Nephron progenitor cell (in vitro differentiated cells): ENCODE data around the gene UBR2.
A peak's percentile ranks its signal among the peaks of the same experiment; 100 is the strongest.

Experiments
- DNase-seq: peaks from one replicate; pipeline ENCODE4 v3.0.0; 2021
- H3K27ac Mint-ChIP-seq: 2 replicates; pipeline ENCODE4 v1.8.0; 2021; ENCODE audit warnings: mild to moderate bottlenecking, moderate library complexity, mixed read lengths
- H3K27me3 Mint-ChIP-seq: 2 replicates; pipeline ENCODE4 v1.8.0; 2021; ENCODE audit warnings: mild to moderate bottlenecking, low read depth, mixed read lengths; ENCODE audit not compliant: poor library complexity
- H3K36me3 Mint-ChIP-seq: 2 replicates; pipeline ENCODE4 v1.8.0; 2021; ENCODE audit warnings: low read depth, mixed read lengths
- H3K4me1 Mint-ChIP-seq: 2 replicates; pipeline ENCODE4 v1.8.0; 2021; ENCODE audit warnings: mixed read lengths
- H3K4me3 Mint-ChIP-seq: 2 replicates; pipeline ENCODE4 v1.8.0; 2021; ENCODE audit warnings: mild to moderate bottlenecking, moderate library complexity, mixed read lengths
- H3K9me3 Mint-ChIP-seq: 2 replicates; pipeline ENCODE4 v1.8.0; 2021; ENCODE audit warnings: mild to moderate bottlenecking, moderate library complexity, mixed read lengths
- TF ChIP-seq, protein P1 (sequence below): fragments of 200-600 bp; sonication (generic); IDR thresholded peaks from 2 replicates; pipeline ENCODE4 v1.5.0; 2021; ENCODE audit warnings: antibody characterized with exemption

UBR2 gene

DNA sequence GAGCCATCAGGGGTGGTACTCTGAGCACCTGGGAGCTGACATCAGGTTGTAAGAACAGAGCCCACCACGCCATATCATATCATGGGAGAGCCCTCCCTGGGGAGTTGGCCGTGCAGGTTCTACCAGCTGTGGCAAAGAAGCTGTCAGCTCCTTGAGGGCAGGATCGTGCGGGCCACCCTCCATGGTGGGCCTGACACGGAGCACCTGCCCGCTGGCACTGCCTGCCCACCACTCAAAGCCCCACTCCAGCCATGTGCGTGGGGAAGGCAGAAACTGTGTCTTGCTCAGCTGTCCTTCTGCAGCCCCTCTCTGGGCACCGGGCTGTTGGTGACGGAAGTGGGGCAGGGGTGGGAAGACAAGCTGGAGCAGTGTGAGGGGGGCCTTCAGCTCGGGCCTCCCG lies 144.3 kb downstream of the UBR2 start:
- TF ChIP-seq, protein P1, sequence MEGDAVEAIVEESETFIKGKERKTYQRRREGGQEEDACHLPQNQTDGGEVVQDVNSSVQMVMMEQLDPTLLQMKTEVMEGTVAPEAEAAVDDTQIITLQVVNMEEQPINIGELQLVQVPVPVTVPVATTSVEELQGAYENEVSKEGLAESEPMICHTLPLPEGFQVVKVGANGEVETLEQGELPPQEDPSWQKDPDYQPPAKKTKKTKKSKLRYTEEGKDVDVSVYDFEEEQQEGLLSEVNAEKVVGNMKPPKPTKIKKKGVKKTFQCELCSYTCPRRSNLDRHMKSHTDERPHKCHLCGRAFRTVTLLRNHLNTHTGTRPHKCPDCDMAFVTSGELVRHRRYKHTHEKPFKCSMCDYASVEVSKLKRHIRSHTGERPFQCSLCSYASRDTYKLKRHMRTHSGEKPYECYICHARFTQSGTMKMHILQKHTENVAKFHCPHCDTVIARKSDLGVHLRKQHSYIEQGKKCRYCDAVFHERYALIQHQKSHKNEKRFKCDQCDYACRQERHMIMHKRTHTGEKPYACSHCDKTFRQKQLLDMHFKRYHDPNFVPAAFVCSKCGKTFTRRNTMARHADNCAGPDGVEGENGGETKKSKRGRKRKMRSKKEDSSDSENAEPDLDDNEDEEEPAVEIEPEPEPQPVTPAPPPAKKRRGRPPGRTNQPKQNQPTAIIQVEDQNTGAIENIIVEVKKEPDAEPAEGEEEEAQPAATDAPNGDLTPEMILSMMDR: no peak
- H3K36me3 Mint-ChIP-seq: no peaks in the 10 kb centered on the region
- H3K4me1 Mint-ChIP-seq: peaks cover 26% of the 10 kb centered on the region
- no peak overlapping the region for H3K4me3 Mint-ChIP-seq
- peaks cover 6% of the 10 kb centered on the region for H3K27me3 Mint-ChIP-seq
- H3K27ac Mint-ChIP-seq: no peak overlapping the region
- H3K9me3 Mint-ChIP-seq: peaks cover 25% of the 10 kb centered on the region
- no peak for DNase-seq

DNA sequence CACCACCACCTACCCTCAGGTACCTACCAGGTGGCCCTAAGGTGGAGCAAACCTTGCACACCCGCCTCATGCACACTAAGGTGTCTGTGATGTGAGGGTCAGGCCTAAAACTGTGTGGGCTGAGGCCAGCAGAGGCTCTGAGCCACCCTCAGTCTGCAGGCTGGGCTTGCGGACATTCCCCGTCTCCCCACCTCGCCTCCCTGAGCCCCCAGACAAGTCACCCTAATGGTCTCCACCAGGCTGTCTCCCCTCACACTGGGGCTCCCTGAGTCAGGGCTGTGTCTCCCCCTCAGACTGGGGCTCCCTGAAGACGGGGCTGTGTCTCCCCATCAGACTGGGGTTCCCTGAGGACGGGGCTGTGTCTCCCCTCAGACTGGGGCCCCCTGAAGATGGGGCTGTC lies 146.0 kb downstream of the UBR2 start:
- Mint-ChIP-seq H3K4me3 (no peak overlapping the region), H3K9me3 (peaks cover 25% of the 10 kb centered on the region), H3K36me3 (no peaks in the 10 kb centered on the region), H3K4me1 (peaks cover 24% of the 10 kb centered on the region), H3K27ac (no peak overlapping the region), H3K27me3 (peaks cover 5% of the 10 kb centered on the region)
- TF ChIP-seq, protein P1: no peak
- no peak for DNase-seq

DNA sequence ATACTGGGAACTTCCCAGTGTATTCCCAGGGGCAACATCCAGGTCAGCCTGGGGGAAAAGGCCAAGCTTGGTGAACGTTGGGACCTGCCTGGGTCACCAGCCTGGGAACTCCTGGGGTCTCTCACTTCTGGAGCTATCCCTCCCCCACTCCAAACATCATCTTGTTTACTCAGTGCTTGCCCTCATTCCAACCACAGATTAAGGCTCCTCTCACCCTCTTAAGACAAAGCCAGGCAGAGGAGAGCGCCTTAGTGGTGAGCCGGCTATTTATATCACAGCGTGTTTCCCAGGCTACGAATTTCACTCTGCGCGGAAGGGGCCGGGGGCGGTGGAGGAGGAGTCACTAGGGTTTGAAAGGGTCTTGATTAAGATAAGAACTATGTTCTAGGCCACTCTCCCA lies 146.5 kb downstream of the UBR2 start:
- peak overlapping the region; percentile 51 for H3K27ac Mint-ChIP-seq
- TF ChIP-seq, protein P1: no peak
- no peak overlapping the region for H3K4me3 Mint-ChIP-seq
- peak; percentile 15 for DNase-seq
- H3K36me3 Mint-ChIP-seq: no peaks in the 10 kb centered on the region
- H3K4me1 Mint-ChIP-seq: peaks cover 24% of the 10 kb centered on the region
- peaks cover 3% of the 10 kb centered on the region for H3K27me3 Mint-ChIP-seq
- peaks cover 25% of the 10 kb centered on the region for H3K9me3 Mint-ChIP-seq

DNA sequence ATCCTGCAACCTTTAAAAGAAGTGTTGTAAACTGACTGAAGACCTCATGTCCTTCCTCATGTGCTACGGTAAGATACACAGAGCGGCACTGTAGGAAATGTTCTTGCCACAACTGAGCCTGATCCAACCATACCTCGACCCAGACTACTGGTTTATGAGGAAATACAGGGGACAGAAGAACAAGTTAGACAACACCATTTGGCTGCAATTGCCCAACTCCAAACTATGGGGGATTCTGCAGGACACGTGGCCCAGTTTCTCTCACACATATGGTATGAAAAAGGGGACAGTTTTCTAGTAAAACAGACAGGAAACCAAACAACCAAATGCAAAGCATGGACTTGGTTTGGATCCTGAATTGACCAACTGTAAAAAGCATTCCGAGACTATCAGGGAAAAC lies 148.1 kb downstream of the UBR2 start:
- peaks cover 25% of the 10 kb centered on the region for H3K9me3 Mint-ChIP-seq
- H3K4me1 Mint-ChIP-seq: peaks cover 24% of the 10 kb centered on the region
- no peaks in the 10 kb centered on the region for H3K36me3 Mint-ChIP-seq
- H3K4me3 Mint-ChIP-seq: no peak overlapping the region
- DNase-seq: no peak
- H3K27ac Mint-ChIP-seq: no peak overlapping the region
- H3K27me3 Mint-ChIP-seq: peaks cover 3% of the 10 kb centered on the region
- TF ChIP-seq, protein P1: no peak

DNA sequence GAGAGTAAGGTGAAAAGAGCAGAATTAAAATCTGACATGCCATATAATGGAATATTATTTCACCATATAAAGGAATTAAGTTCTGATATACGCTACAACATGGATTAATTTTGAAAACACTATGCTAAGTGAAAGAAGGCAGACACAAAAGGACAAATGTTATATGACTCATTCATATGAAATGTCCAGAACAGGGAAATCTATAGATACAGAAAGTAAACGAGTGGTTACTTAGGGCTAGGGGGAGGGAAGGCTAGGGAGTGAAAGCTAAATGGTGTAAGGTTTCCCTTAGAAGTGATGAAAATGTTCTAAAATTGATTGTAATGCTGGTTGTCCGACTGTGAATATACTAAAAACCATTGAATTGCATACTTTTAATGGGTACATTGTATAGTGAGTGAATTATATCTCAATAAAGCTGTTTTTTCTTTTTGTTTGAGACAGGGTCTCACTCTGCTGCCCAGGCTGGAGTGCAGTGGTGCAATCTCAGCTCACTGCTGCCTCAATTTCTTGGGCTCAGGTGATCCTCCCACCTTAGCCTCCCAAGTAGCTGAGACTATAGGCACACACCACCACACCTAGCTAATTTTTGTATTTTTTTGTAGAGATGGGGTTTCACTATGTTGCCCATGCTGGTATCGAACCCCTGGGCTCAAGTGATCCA lies 150.4 kb downstream of the UBR2 start:
- H3K27ac Mint-ChIP-seq: no peak overlapping the region
- H3K4me1 Mint-ChIP-seq: peaks cover 24% of the 10 kb centered on the region
- TF ChIP-seq, protein P1: no peak
- no peaks in the 10 kb centered on the region for H3K36me3 Mint-ChIP-seq
- H3K4me3 Mint-ChIP-seq: no peak overlapping the region
- DNase-seq: no peak
- peaks cover 25% of the 10 kb centered on the region for H3K9me3 Mint-ChIP-seq
- peaks cover 6% of the 10 kb centered on the region for H3K27me3 Mint-ChIP-seq

DNA sequence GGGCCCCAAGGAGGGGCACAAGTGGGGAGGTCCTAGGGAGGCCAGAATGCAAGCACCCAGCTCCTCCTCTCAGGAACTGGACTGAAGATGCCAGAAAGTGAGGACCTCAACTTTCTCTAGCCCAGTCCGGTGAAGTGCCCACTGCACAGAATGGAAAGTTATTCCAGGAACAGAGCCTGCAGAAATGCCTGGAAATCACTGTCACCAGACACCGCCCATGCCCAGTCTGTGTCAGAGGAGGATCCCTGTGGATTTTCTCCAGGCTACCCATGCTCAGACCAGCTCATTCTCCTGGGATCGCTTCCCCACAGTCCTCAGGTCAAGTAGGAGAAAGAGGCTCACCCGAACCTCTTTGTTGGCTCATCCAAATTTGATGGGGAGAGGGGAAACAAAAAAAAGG lies 152.0 kb downstream of the UBR2 start:
- Mint-ChIP-seq H3K4me3 (no peak overlapping the region), H3K4me1 (peaks cover 7% of the 10 kb centered on the region), H3K9me3 (peaks cover 18% of the 10 kb centered on the region), H3K27ac (no peak overlapping the region), H3K36me3 (no peaks in the 10 kb centered on the region), H3K27me3 (peaks cover 18% of the 10 kb centered on the region)
- TF ChIP-seq, protein P1: no peak
- DNase-seq: no peak
